Common myeloid progenitor, CD34-positive (primary cell): ENCODE results near the gene IFNGR2.
"Not testable (repeated sequence)": the region's sequence is repeated elsewhere in the genome, so short reads cannot be mapped to it uniquely, and the experiment has no call there.

Experiments
- CTCF ChIA-PET: fragments of 350-600 bp; sonication (Branson Sonifier 250); formaldehyde crosslinking; loops from one replicate; lab custom pipeline; 2021; ENCODE audit warnings: antibody characterized with exemption; lab: Charles Lee
- POLR2A ChIA-PET: fragments of 350-600 bp; sonication (Branson Sonifier 250); formaldehyde crosslinking; loops from one replicate; lab custom pipeline; 2021; ENCODE audit warnings: antibody characterized with exemption; lab: Charles Lee
- DNase-seq, 3 donors: peaks; one replicate each; pipeline versions ENCODE4 v3.0.0 to v3.0.0-alpha.2; 2013
- H3K27ac ChIP-seq, 2 experiments: 1 replicate in 1 of 2; 2 replicates in 1 of 2; pipeline ENCODE4 v1.7.0; 2013; ENCODE audit warnings: inconsistent platforms in 2 of 2, low read length in 2 of 2, mild to moderate bottlenecking in 2 of 2, low read depth in 1 of 2, moderate library complexity in 1 of 2; ENCODE audit not compliant: severe bottlenecking in 2 of 2, insufficient read depth in 1 of 2, poor library complexity in 1 of 2
- H3K27me3 ChIP-seq, 5 experiments: replicated peaks in 2 of 5; 1 replicate in 3 of 5; 2 replicates in 2 of 5; pipeline versions ENCODE4 v1.6.1 to v1.7.0; 2013; ENCODE audit warnings: low read length in 4 of 5, mild to moderate bottlenecking in 2 of 5, moderate library complexity in 2 of 5, inconsistent platforms in 1 of 5; ENCODE audit not compliant: insufficient read depth in 5 of 5, control insufficient read depth in 4 of 5
- H3K36me3 ChIP-seq, 4 experiments: 1 replicate in 2 of 4; 2 replicates in 2 of 4; pipeline versions ENCODE4 v1.6.1 to v1.7.0; 2013; ENCODE audit warnings: low read length in 3 of 4, control low read depth in 1 of 4, mild to moderate bottlenecking in 1 of 4; ENCODE audit not compliant: control insufficient read depth in 4 of 4, insufficient read depth in 4 of 4
- H3K4me1 ChIP-seq, 4 experiments: 1 replicate in 3 of 4; 2 replicates in 1 of 4; pipeline versions ENCODE4 v1.6.1 to v1.7.1; 2013; ENCODE audit warnings: low read length in 3 of 4, mild to moderate bottlenecking in 3 of 4, control low read depth in 1 of 4, inconsistent platforms in 1 of 4, moderate library complexity in 1 of 4; ENCODE audit not compliant: control insufficient read depth in 4 of 4, insufficient read depth in 4 of 4; ENCODE audit errors: control extremely low read depth in 1 of 4
- H3K4me3 ChIP-seq, 7 experiments: 1 replicate in 4 of 7; 2 replicates in 3 of 7; pipeline versions ENCODE4 v1.5.1 to v1.7.0; 2013; ENCODE audit warnings: mild to moderate bottlenecking in 7 of 7, low read length in 6 of 7, moderate library complexity in 6 of 7, inconsistent platforms in 2 of 7, low read depth in 2 of 7, control low read depth in 1 of 7; ENCODE audit not compliant: insufficient read depth in 4 of 7, control insufficient read depth in 1 of 7; ENCODE audit errors: extremely low read depth in 1 of 7
- H3K9me3 ChIP-seq, 5 experiments: 1 replicate in 4 of 5; 2 replicates in 1 of 5; pipeline versions ENCODE4 v1.6.1 to v1.7.1; 2013; ENCODE audit warnings: low read length in 4 of 5, mild to moderate bottlenecking in 2 of 5, inconsistent platforms in 1 of 5, low read depth in 1 of 5, moderate library complexity in 1 of 5; ENCODE audit not compliant: control insufficient read depth in 4 of 5, insufficient read depth in 2 of 5; ENCODE audit errors: control extremely low read depth in 1 of 5
- WGBS: methylation state at CpG from one replicate; pipeline ENCODE4 v1.1.5; 2013; ENCODE audit not compliant: insufficient coverage; 5-methylcytosine and 5-hydroxymethylcytosine counted together

Gene IFNGR2

GRCh38 chr21:33441489-33442477 lies 38.6 kb downstream of the IFNGR2 start:
- peaks cover 6 to 25% (median 14%) of the 10 kb centered on the region in 4 experiments for H3K36me3 ChIP-seq
- H3K4me3 ChIP-seq: no peak overlapping the region
- ChIA-PET CTCF (interaction anchor here (0.7 to 2.0 kb wide), 5 partner anchors 13 to 245 kb away, joined by 3 to 5 read pairs (median 4); no protein-coding TSS in a partner anchor), POLR2A (interaction anchor here (0.7 kb wide), 1 partner anchor 13 kb away, joined by 3 read pairs; no protein-coding TSS in a partner anchor)
- DNase-seq: no peak
- no peaks in the 10 kb centered on the region for H3K9me3 ChIP-seq
- H3K27me3 ChIP-seq: no peaks in the 10 kb centered on the region
- WGBS: 94% methylated on average over 7 of the region's 11 CpGs
- H3K27ac ChIP-seq: no peak overlapping the region
- H3K4me1 ChIP-seq: no peaks in the 10 kb centered on the region

- no peaks in the 10 kb centered on the region for H3K9me3 ChIP-seq
- no peak for DNase-seq
Observed at GRCh38 chr21:33443194-33443593, 40.0 kb downstream of the IFNGR2 start.

GRCh38 chr21:33444499-33444898 lies 41.3 kb downstream of the IFNGR2 start:
- CTCF ChIA-PET: interaction anchor here (0.6 to 3.7 kb wide), 33 partner anchors 8 to 612 kb away, joined by 3 to 35 read pairs (median 4); partner anchors contain the start of gene TMEM50B
- Histone ChIP-seq H3K27me3 (no peaks in the 10 kb centered on the region), H3K4me3 (no peak overlapping the region), H3K9me3 (no peaks in the 10 kb centered on the region), H3K36me3 (peaks cover 0 to 5% (median 2%) of the 10 kb centered on the region in 4 experiments), H3K27ac (no peak overlapping the region), H3K4me1 (no peaks in the 10 kb centered on the region)
- POLR2A ChIA-PET: interaction anchor here (1.1 kb wide), 1 partner anchor 119 kb away, joined by 4 read pairs; no protein-coding TSS in a partner anchor
- no peak for DNase-seq
- whole genome bisulfite sequencing: no CpG with 5 or more reads among the region's 2 CpGs

More at GRCh38 chr21:33443194-33443593, 40.0 kb downstream of the IFNGR2 start:
- POLR2A ChIA-PET: no interaction called here
- Histone ChIP-seq H3K27ac (no peak overlapping the region), H3K4me3 (no peak overlapping the region), H3K27me3 (no peaks in the 10 kb centered on the region), H3K4me1 (no peaks in the 10 kb centered on the region), H3K36me3 (peaks cover under 1 to 13% (median 6%) of the 10 kb centered on the region in 4 experiments)
- CTCF ChIA-PET: interaction anchor here (1.0 kb wide), 1 partner anchor 95 kb away, joined by 3 read pairs; no protein-coding TSS in a partner anchor
- WGBS: 100% methylated on average over 3 of the region's 5 CpGs

GRCh38 chr21:33446620-33447019 lies 43.4 kb downstream of the IFNGR2 start:
- H3K27ac ChIP-seq, H3K4me3 ChIP-seq, H3K36me3 ChIP-seq, POLR2A ChIA-PET, H3K27me3 ChIP-seq, H3K4me1 ChIP-seq, H3K9me3 ChIP-seq, DNase-seq: not testable (repeated sequence)
- whole genome bisulfite sequencing: 100% methylated on average over 2 of the region's 6 CpGs
- CTCF ChIA-PET: interaction anchor here (0.7 to 3.7 kb wide), 11 partner anchors 10 to 506 kb away, joined by 3 to 35 read pairs (median 4); partner anchors contain the start of genes IL10RB and TMEM50B

GRCh38 chr21:33449616-33450015 lies 46.4 kb downstream of the IFNGR2 start:
- Histone ChIP-seq H3K27ac (no peak overlapping the region), H3K36me3 (peaks cover 0 to 4% (median 2%) of the 10 kb centered on the region in 4 experiments), H3K4me3 (no peak overlapping the region), H3K4me1 (no peaks in the 10 kb centered on the region), H3K9me3 (no peaks in the 10 kb centered on the region), H3K27me3 (no peaks in the 10 kb centered on the region)
- DNase-seq: no peak
- WGBS: 93% methylated on average over 2 of the region's 4 CpGs
- ChIA-PET POLR2A (no interaction called here), CTCF (interaction anchor here (1.0 to 1.7 kb wide), 6 partner anchors 30 to 455 kb away, joined by 3 to 6 read pairs (median 4); partner anchors contain the start of gene TMEM50B)

- no peak overlapping the region for H3K27ac ChIP-seq
- ChIA-PET CTCF (interaction anchor here (0.8 to 1.1 kb wide), 2 partner anchors 12 to 86 kb away, joined by 3 read pairs; no protein-coding TSS in a partner anchor), POLR2A (interaction anchor here (1.7 kb wide), 1 partner anchor 28 kb away, joined by 5 read pairs; the partner anchor contains the start of gene TMEM50B)
- H3K9me3 ChIP-seq: no peaks in the 10 kb centered on the region
- DNase-seq: no peak
- H3K36me3 ChIP-seq: peaks cover 0 to 5% (median 3%) of the 10 kb centered on the region in 4 experiments
- no peaks in the 10 kb centered on the region for H3K27me3 ChIP-seq
- WGBS: 100% methylated on average over 1 of the region's 1 CpG
- no peaks in the 10 kb centered on the region for H3K4me1 ChIP-seq
- no peak overlapping the region for H3K4me3 ChIP-seq
Observed at GRCh38 chr21:33451634-33452071, 48.4 kb downstream of the IFNGR2 start.
